MM.1S (cell line): ENCODE results near the gene SCAPER.

Source experiments
- CTCF ChIP-seq: fragments of 300-600 bp; sonication (generic); IDR thresholded peaks from 2 replicates; pipeline ENCODE4 v1.5.1; 2016; ENCODE audit warnings: antibody characterized with exemption, low read length, mixed read lengths
- EZH2phosphoT487 ChIP-seq: fragments of 300-600 bp; sonication (generic); IDR thresholded peaks from 2 replicates; pipeline ENCODE4 v1.6.1; 2018; ENCODE audit warnings: antibody characterized with exemption, low read length

- TF ChIP-seq CTCF, result no peak
- no peak for TF ChIP-seq EZH2phosphoT487
These were observed 537.0 kb downstream of the SCAPER start for GRCh38 chr15:76368122-76368621.
